CD4-positive, alpha-beta T cell (primary cell): Measurements from ENCODE around the gene CCSER1. TPM values are rescaled to one million over a fixed set of nuclear protein-coding genes. Genes with fewer than 3 reads are reported as not detected.

Experiments used
- ATAC-seq: fragments of 200-7000 bp; cut with Tn5 transposase; one replicate; pipeline ENCODE4 v1.10.0; 2022; ENCODE audit warnings: mild to moderate bottlenecking; ENCODE audit not compliant: poor library complexity
- CTCF ChIA-PET: fragments of 350-600 bp; sonication (Branson Sonifier 250); formaldehyde crosslinking; loops from one replicate; lab custom pipeline; 2021; ENCODE audit warnings: antibody characterized with exemption, inconsistent platforms; lab: Charles Lee
- POLR2A ChIA-PET: fragments of 350-600 bp; sonication (Branson Sonifier 250); formaldehyde crosslinking; loops from one replicate; lab custom pipeline; 2021; ENCODE audit warnings: antibody characterized with exemption, inconsistent platforms; lab: Charles Lee
- DNase-seq, 14 experiments: peaks; one replicate each; pipeline ENCODE4 v3.0.0-alpha.2; 2013 to 2020; ENCODE audit warnings: mixed read lengths in 2 of 14
- H3K27ac ChIP-seq, 2 donors: one replicate each; pipeline versions ENCODE4 v1.5.1 to v1.7.0; 2013; ENCODE audit warnings: low read length in 2 of 2, low read depth in 1 of 2, mild to moderate bottlenecking in 1 of 2
- H3K27me3 ChIP-seq, 2 experiments: 1 replicate in 1 of 2; 2 replicates in 1 of 2; pipeline versions ENCODE4 v1.6.1 to v1.7.0; 2013; ENCODE audit warnings: low read length in 2 of 2, control low read depth in 1 of 2, mild to moderate bottlenecking in 1 of 2, moderate library complexity in 1 of 2; ENCODE audit not compliant: insufficient read depth in 2 of 2, control insufficient read depth in 1 of 2
- H3K36me3 ChIP-seq: one replicate; pipeline ENCODE4 v1.6.1; 2013; ENCODE audit warnings: low read length, control low read depth; ENCODE audit not compliant: insufficient read depth
- H3K4me1 ChIP-seq: one replicate; pipeline ENCODE4 v1.6.1; 2013; ENCODE audit warnings: low read length, control low read depth; ENCODE audit not compliant: insufficient read depth
- H3K4me3 ChIP-seq: one replicate; pipeline ENCODE4 v1.5.1; 2013; ENCODE audit warnings: mild to moderate bottlenecking, low read length, moderate library complexity
- H3K9me3 ChIP-seq, 2 experiments: 1 replicate in 1 of 2; 2 replicates in 1 of 2; pipeline versions ENCODE4 v1.6.1 to v1.7.0; 2013; ENCODE audit warnings: low read length in 2 of 2, mild to moderate bottlenecking in 2 of 2, control low read depth in 1 of 2, moderate library complexity in 1 of 2; ENCODE audit not compliant: control insufficient read depth in 1 of 2, insufficient read depth in 1 of 2
- H3K27ac Mint-ChIP-seq: one replicate; pipeline ENCODE4 v1.8.0; 2020; ENCODE audit warnings: mixed read lengths
- H3K27me3 Mint-ChIP-seq: one replicate; pipeline ENCODE4 v1.8.0; 2021; ENCODE audit warnings: mixed read lengths
- H3K36me3 Mint-ChIP-seq: one replicate; pipeline ENCODE4 v1.8.0; 2021; ENCODE audit warnings: low read depth, mixed read lengths
- H3K4me1 Mint-ChIP-seq: one replicate; pipeline ENCODE4 v1.8.0; 2021; ENCODE audit warnings: low read depth, mixed read lengths
- H3K4me3 Mint-ChIP-seq: one replicate; pipeline ENCODE4 v1.8.0; 2020; ENCODE audit warnings: mild to moderate bottlenecking, mixed read lengths
- H3K9me3 Mint-ChIP-seq: one replicate; pipeline ENCODE4 v1.8.0; 2020; ENCODE audit warnings: mixed read lengths
- CTCF ChIP-seq: fragments of 200-600 bp; IDR thresholded peaks from one replicate; pipeline ENCODE4 v1.8.0; 2022; ENCODE audit warnings: antibody characterized with exemption, mild to moderate bottlenecking
- intact Hi-C, 2 experiments: fragments of 100-400 bp; cut with DNase I in 1 of 2; cut with micrococcal nuclease in 1 of 2; formaldehyde crosslinking; loops; one replicate each; pipeline versions ENCODE4 v1.15.1 to v1.9.0; 2023 to 2025; cut with DNase I, micrococcal nuclease
- total RNA-seq, 174 experiments: library from RNA in 2 of 174; stranded (reverse) in 2 of 174; gene quantifications; one replicate each; pipeline ENCODE4 v1.2.3 and lab custom pipeline; 2021 to 2026

CCSER1 gene
- total RNA-seq, 2 experiments from 2014 or later = 0.36 to 0.71 TPM

- Mint-ChIP-seq H3K4me1 (no peaks in the 10 kb centered on the region), H3K36me3 (no peaks in the 10 kb centered on the region), H3K4me3 (no peak overlapping the region), H3K27ac (no peak overlapping the region), H3K27me3 (no peaks in the 10 kb centered on the region), H3K9me3 (peaks cover 2% of the 10 kb centered on the region)
- TF ChIP-seq CTCF = no peak
- Histone ChIP-seq H3K27ac (no peak overlapping the region), H3K27me3 (no peaks in the 10 kb centered on the region), H3K4me1 (no peaks in the 10 kb centered on the region), H3K36me3 (no peaks in the 10 kb centered on the region), H3K4me3 (no peak overlapping the region), H3K9me3 (no peaks in the 10 kb centered on the region)
- DNase-seq = no peak
- POLR2A ChIA-PET = no interaction called here
- CTCF ChIA-PET = no interaction called here
- intact Hi-C loops = no loop called here
- ATAC-seq = no peak
These were observed 47.4 kb downstream of the CCSER1 start for GRCh38 chr4:90174621-90175023.

- intact Hi-C loops = no loop called here
- CTCF ChIA-PET = no interaction called here
- no peaks in the 10 kb centered on the region for H3K9me3 Mint-ChIP-seq
- no peak for TF ChIP-seq CTCF
- Histone ChIP-seq H3K4me1 (no peaks in the 10 kb centered on the region), H3K27ac (no peak overlapping the region), H3K9me3 (no peaks in the 10 kb centered on the region), H3K36me3 (no peaks in the 10 kb centered on the region), H3K27me3 (no peaks in the 10 kb centered on the region), H3K4me3 (no peak overlapping the region)
- H3K4me3 Mint-ChIP-seq = no peak overlapping the region
- no peaks in the 10 kb centered on the region for H3K4me1 Mint-ChIP-seq
- ATAC-seq (no peak), DNase-seq (no peak)
- no peak overlapping the region for H3K27ac Mint-ChIP-seq
- no peaks in the 10 kb centered on the region for H3K36me3 Mint-ChIP-seq
- H3K27me3 Mint-ChIP-seq = peaks cover 7% of the 10 kb centered on the region
- POLR2A ChIA-PET = no interaction called here
These were observed 54.5 kb downstream of the CCSER1 start for GRCh38 chr4:90181644-90182043.

GRCh38 chr4:90183254-90183653 lies 56.1 kb downstream of the CCSER1 start:
- ATAC-seq (no peak), DNase-seq (no peak)
- ChIA-PET POLR2A (no interaction called here), CTCF (no interaction called here)
- no peak for TF ChIP-seq CTCF
- Mint-ChIP-seq H3K27me3 (peaks cover 7% of the 10 kb centered on the region), H3K27ac (no peak overlapping the region), H3K9me3 (no peaks in the 10 kb centered on the region), H3K36me3 (no peaks in the 10 kb centered on the region), H3K4me1 (no peaks in the 10 kb centered on the region), H3K4me3 (no peak overlapping the region)
- H3K9me3 ChIP-seq = no peaks in the 10 kb centered on the region
- H3K4me3 ChIP-seq = no peak overlapping the region
- intact Hi-C loops = no loop called here
- no peaks in the 10 kb centered on the region for H3K4me1 ChIP-seq
- H3K27me3 ChIP-seq = no peaks in the 10 kb centered on the region
- H3K36me3 ChIP-seq = no peaks in the 10 kb centered on the region
- no peak overlapping the region for H3K27ac ChIP-seq
